GM10266 (cell line): ENCODE measurements around the gene TUBGCP5.
"Not testable (repeated sequence)": the region's sequence is repeated elsewhere in the genome, so short reads cannot be mapped to it uniquely, and the experiment has no call there.

Experiments
- DNase-seq: peaks from one replicate; pipeline ENCODE4 v3.0.0; 2012; ENCODE audit errors: extremely low spot score
- CTCF ChIP-seq: IDR thresholded peaks from 2 replicates; pipeline ENCODE4 v1.5.1; 2012; ENCODE audit warnings: mild to moderate bottlenecking, low read depth; ENCODE audit not compliant: control insufficient read depth, insufficient read depth; ENCODE audit errors: missing control alignments

Gene TUBGCP5

GRCh38 chr15:23039143-23039916 is at the start of gene TUBGCP5:
Gene TUBGCP5 (minus strand): TSS chr15:23039569. CDS start chr15:23039543, 26 bp downstream.
- peak; percentile 22 for TF ChIP-seq CTCF
- peak; percentile 97 for DNase-seq

GRCh38 chr15:23083115-23083514 is 43.7 kb upstream of the TUBGCP5 start:
- no peak for DNase-seq
- TF ChIP-seq CTCF, result no peak

DNA sequence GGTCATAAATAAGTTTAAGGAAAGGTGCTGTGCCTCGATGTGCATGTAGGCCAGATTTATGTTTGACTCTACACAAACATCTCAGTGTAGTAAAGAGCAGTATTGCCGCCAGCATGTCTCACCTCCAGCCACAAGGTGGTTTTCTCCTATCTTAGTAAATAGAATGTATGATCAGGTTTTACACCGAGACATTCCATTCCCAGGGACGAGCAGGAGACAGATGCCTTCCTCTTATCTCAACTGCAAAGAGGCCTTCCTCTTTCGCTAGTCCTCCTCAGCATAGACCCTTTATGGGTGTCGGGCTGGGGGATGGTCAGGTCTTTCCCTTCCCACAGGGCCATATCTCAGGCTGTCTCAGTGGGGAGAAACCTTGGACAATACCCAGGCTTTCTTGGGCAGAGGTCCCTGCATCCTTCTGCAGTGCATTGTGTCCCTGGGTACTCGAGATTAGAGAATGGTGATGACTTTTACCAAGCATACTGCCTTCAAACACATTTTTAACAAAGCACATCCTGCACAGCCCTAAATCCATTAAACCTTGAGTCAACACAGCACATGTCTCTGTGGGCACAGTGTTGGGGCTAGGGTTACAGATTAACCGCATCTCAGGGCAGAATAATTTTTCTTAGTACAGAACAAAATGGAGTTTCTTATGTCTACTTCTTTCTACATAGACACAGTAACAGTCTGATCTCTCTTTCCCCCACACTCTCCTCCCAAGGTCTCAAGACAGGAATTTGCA is 42.8 kb upstream of the TUBGCP5 start:
- DNase-seq, result not testable (repeated sequence)

GRCh38 chr15:23081271-23081670 is 41.9 kb upstream of the TUBGCP5 start:
- no peak for TF ChIP-seq CTCF
- DNase-seq, result no peak

- no peak for TF ChIP-seq CTCF
- no peak for DNase-seq
Measured at GRCh38 chr15:23079766-23080165, 40.4 kb upstream of the TUBGCP5 start.

- TF ChIP-seq CTCF, result no peak
Measured at GRCh38 chr15:23075927-23076326, 36.6 kb upstream of the TUBGCP5 start.

DNA sequence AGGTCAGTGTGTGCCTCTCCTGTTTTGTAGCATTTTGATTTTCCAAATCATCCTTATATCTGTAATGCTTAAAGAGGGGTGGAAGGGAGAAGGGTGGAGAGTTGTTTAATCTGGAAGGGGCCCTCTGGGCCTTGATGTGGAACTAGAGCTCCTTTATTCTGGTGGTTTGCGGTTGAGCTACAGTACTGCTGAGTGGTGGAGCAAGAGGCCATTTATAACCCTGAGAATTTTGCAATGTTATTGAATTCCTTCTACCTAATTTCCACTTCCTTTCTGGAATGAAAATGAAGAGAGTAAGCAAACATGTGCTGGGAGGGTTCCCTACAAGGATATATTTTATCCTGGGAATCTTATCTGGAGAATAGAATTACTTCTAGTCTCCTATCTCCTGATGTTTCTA is 35.3 kb upstream of the TUBGCP5 start:
- DNase-seq, result no peak
- no peak for TF ChIP-seq CTCF

More at GRCh38 chr15:23075927-23076326, 36.6 kb upstream of the TUBGCP5 start:
- no peak for DNase-seq
